Transverse colon (tissue), 4 donors: ENCODE results near the gene CASP9. TPM values are rescaled to one million over a fixed set of nuclear protein-coding genes. Genes with fewer than 3 reads are reported as not detected.
"Not testable (repeated sequence)": the region's sequence is repeated elsewhere in the genome, so short reads cannot be mapped to it uniquely, and the experiment has no call there.

Source experiments
- DNase-seq: peaks from one replicate; pipeline ENCODE4 v3.0.0-alpha.2; 2019
- H3K27ac ChIP-seq, 4 donors: fragments of 200-600 bp; sonication (generic); 2 replicates each; pipeline ENCODE4 v1.5.1; 2016 to 2018; ENCODE audit warnings: inconsistent platforms in 4 of 4
- H3K27me3 ChIP-seq: fragments of 200-600 bp; sonication (generic); 2 replicates; pipeline ENCODE4 v1.5.1; 2017; ENCODE audit warnings: inconsistent platforms
- H3K36me3 ChIP-seq, 4 donors: fragments of 200-600 bp; sonication (generic); 2 replicates each; pipeline ENCODE4 v1.5.1; 2017 to 2019; ENCODE audit warnings: inconsistent platforms in 4 of 4
- H3K4me1 ChIP-seq, 4 donors: fragments of 200-600 bp; sonication (generic); 2 replicates each; pipeline ENCODE4 v1.5.1; 2017 to 2020; ENCODE audit warnings: inconsistent platforms in 4 of 4
- H3K4me3 ChIP-seq, 4 donors: fragments of 200-600 bp; sonication (generic); 1 replicate in 1 of 4; 2 replicates in 3 of 4; pipeline versions ENCODE4 v1.5.1 to v1.6.1; 2017 to 2019; ENCODE audit warnings: inconsistent platforms in 4 of 4
- H3K9me3 ChIP-seq, 2 donors: fragments of 200-600 bp; sonication (generic); 2 replicates each; pipeline ENCODE4 v1.5.1; 2017 to 2019; ENCODE audit warnings: inconsistent platforms in 2 of 2
- CTCF ChIP-seq, 5 experiments: fragments of 200-600 bp in 3 of 5; fragments of 450-650 bp in 2 of 5; sonication (generic) in 3 of 5; IDR thresholded peaks; 1 replicate in 2 of 5; 2 replicates in 3 of 5; pipeline ENCODE4 v1.5.1; 2016 to 2017; ENCODE audit warnings: antibody characterized with exemption in 5 of 5, inconsistent platforms in 3 of 5, mild to moderate bottlenecking in 2 of 5, moderate library complexity in 1 of 5
- EP300 ChIP-seq: sonication (generic); formaldehyde crosslinking; IDR thresholded peaks from one replicate; pipeline ENCODE4 v1.6.1; 2017; ENCODE audit warnings: antibody characterized with exemption, low read depth
- POLR2A ChIP-seq: fragments of 450-650 bp; IDR thresholded peaks from one replicate; pipeline ENCODE4 v1.6.1; 2016; ENCODE audit warnings: antibody characterized with exemption, mild to moderate bottlenecking, moderate library complexity
- POLR2AphosphoS5 ChIP-seq, 3 donors: sonication (generic); formaldehyde crosslinking; IDR thresholded peaks; one replicate each; pipeline ENCODE4 v1.6.1; 2016; ENCODE audit warnings: antibody characterized with exemption in 3 of 3
- WGBS, 2 donors: methylation state at CpG; one replicate each; pipeline ENCODE4 v1.1.5; 2018; ENCODE audit warnings: low coverage in 1 of 2; 5-methylcytosine and 5-hydroxymethylcytosine counted together
- in situ Hi-C, 4 donors: fragments of 200-750 bp; cut with MboI; loops; one replicate each; pipeline versions ENCODE4 v1.15.0 to v1.15.1; 2017; ENCODE audit warnings: low sequenced_read_pairs in 3 of 4, low pct_ligation_motif_present in 1 of 4, low pct_unique_long_range_greater_than_20kb in 1 of 4
- intact Hi-C: fragments of 100-400 bp; cut with DNase I; formaldehyde crosslinking; loops from one replicate; pipeline ENCODE4 v1.15.1; 2023; ENCODE audit warnings: low total_unique reads
- total RNA-seq, 4 donors: library from RNA; depleted of rRNA; stranded (reverse); fragments of >200 nt; gene quantifications; one replicate each; pipeline ENCODE4 v1.1.0, GENCODE V29; 2016

CASP9 gene
- total RNA-seq, 4 donors from 2014 or later: 19.1 to 151 (median 25.2) TPM

- intact Hi-C loops, H3K9me3 ChIP-seq, in situ Hi-C loops, H3K36me3 ChIP-seq, H3K27me3 ChIP-seq, DNase-seq, H3K27ac ChIP-seq, H3K4me3 ChIP-seq, H3K4me1 ChIP-seq: not testable (repeated sequence)
- WGBS, 2 donors: 82% methylated on average over 7 of the region's 9 CpGs; no CpG with 5 or more reads in 1 of the 2 donors
These were observed 54.1 kb downstream of the CASP9 start for GRCh38 chr1:15469821-15470448.

GRCh38 chr1:15469361-15469760 is 54.7 kb downstream of the CASP9 start:
- no peaks in the 10 kb centered on the region for H3K27me3 ChIP-seq
- DNase-seq: no peak
- no peak for TF ChIP-seq EP300
- TF ChIP-seq CTCF (IDR thresholded peaks at IDR 0.05): no peak
- TF ChIP-seq POLR2AphosphoS5 (IDR thresholded peaks at IDR 0.05): no peak
- no peak for TF ChIP-seq POLR2A
- in situ Hi-C loops: no loop called here
- no peaks in the 10 kb centered on the region for H3K9me3 ChIP-seq
- H3K27ac ChIP-seq: no peak overlapping the region
- intact Hi-C loops: no loop called here
- no peak overlapping the region for H3K4me3 ChIP-seq
- 44 to 46% methylated on average over 2 to 3 of the region's 3 CpGs for WGBS, 2 donors
- H3K4me1 ChIP-seq: no peaks in the 10 kb centered on the region
- no peaks in the 10 kb centered on the region for H3K36me3 ChIP-seq

- Histone ChIP-seq H3K9me3 (no peaks in the 10 kb centered on the region), H3K36me3 (no peaks in the 10 kb centered on the region), H3K4me3 (no peak overlapping the region), H3K4me1 (no peaks in the 10 kb centered on the region), H3K27ac (no peak overlapping the region), H3K27me3 (no peaks in the 10 kb centered on the region)
- DNase-seq: no peak
- TF ChIP-seq EP300 (no peak), POLR2AphosphoS5 (IDR thresholded peaks at IDR 0.05) (no peak), POLR2A (no peak)
- intact Hi-C loops (no loop called here), in situ Hi-C loops (no loop called here)
These were observed 55.9 kb downstream of the CASP9 start for GRCh38 chr1:15468145-15468544.

GRCh38 chr1:15466955-15467625 is 56.9 kb downstream of the CASP9 start:
- H3K9me3 ChIP-seq, DNase-seq, H3K36me3 ChIP-seq, H3K27ac ChIP-seq, in situ Hi-C loops, H3K27me3 ChIP-seq, intact Hi-C loops, H3K4me1 ChIP-seq, H3K4me3 ChIP-seq: not testable (repeated sequence)
- WGBS, 2 donors: 94% methylated on average over 21 of the region's 22 CpGs; no CpG with 5 or more reads in 1 of the 2 donors

- H3K27ac ChIP-seq: no peak overlapping the region
- intact Hi-C loops: no loop called here
- H3K4me1 ChIP-seq: no peaks in the 10 kb centered on the region
These were observed 58.3 kb downstream of the CASP9 start for GRCh38 chr1:15465674-15466073.

GRCh38 chr1:15463926-15464322 is 60.1 kb downstream of the CASP9 start:
- DNase-seq, intact Hi-C loops, H3K9me3 ChIP-seq, H3K4me3 ChIP-seq, in situ Hi-C loops, H3K4me1 ChIP-seq, H3K27ac ChIP-seq, H3K36me3 ChIP-seq, H3K27me3 ChIP-seq: not testable (repeated sequence)
- 92 to 94% methylated on average over 5 of the region's 5 CpGs for WGBS, 2 donors

More at GRCh38 chr1:15465674-15466073, 58.3 kb downstream of the CASP9 start:
- 76% methylated on average over 7 of the region's 7 CpGs; no CpG with 5 or more reads in 1 of the 2 donors for WGBS, 2 donors
- in situ Hi-C loops: no loop called here
- no peak overlapping the region for H3K4me3 ChIP-seq
- no peaks in the 10 kb centered on the region for H3K27me3 ChIP-seq
- DNase-seq: no peak
- no peaks in the 10 kb centered on the region for H3K9me3 ChIP-seq
- no peaks in the 10 kb centered on the region for H3K36me3 ChIP-seq
- no peak for TF ChIP-seq POLR2A
- no peak for TF ChIP-seq POLR2AphosphoS5 (IDR thresholded peaks at IDR 0.05)

- H3K36me3 ChIP-seq, H3K9me3 ChIP-seq, H3K4me1 ChIP-seq, H3K4me3 ChIP-seq, in situ Hi-C loops, H3K27ac ChIP-seq, DNase-seq, intact Hi-C loops, H3K27me3 ChIP-seq: not testable (repeated sequence)
- WGBS, 2 donors: 91 to 100% methylated on average over 1 to 13 of the region's 15 CpGs
These were observed 60.8 kb downstream of the CASP9 start for GRCh38 chr1:15463064-15463800.
